Esophagus muscularis mucosa (tissue), 4 donors: ENCODE measurements around the gene UNC45B. TPM values are rescaled to one million over a fixed set of nuclear protein-coding genes. Genes with fewer than 3 reads are reported as not detected.
A peak's percentile ranks its signal among the peaks of the same experiment; 100 is the strongest.

Experiments used
- DNase-seq: peaks from one replicate; pipeline ENCODE4 v3.0.0-alpha.2; 2017; ENCODE audit errors: extremely low spot score
- H3K27ac ChIP-seq, 4 donors: fragments of 200-600 bp; sonication (generic); replicated peaks in 1 of 4; 1 replicate in 3 of 4; 2 replicates in 1 of 4; pipeline ENCODE4 v1.5.1; 2016 to 2019; ENCODE audit warnings: mild to moderate bottlenecking in 1 of 4
- H3K27me3 ChIP-seq, 4 donors: fragments of 200-600 bp; sonication (generic); one replicate each; pipeline versions ENCODE4 v1.5.1 to v1.6.0; 2016 to 2019
- H3K36me3 ChIP-seq, 4 donors: fragments of 200-600 bp; sonication (generic); one replicate each; pipeline ENCODE4 v1.5.1; 2016 to 2019
- H3K4me1 ChIP-seq, 4 donors: fragments of 200-600 bp; sonication (generic); one replicate each; pipeline ENCODE4 v1.5.1; 2016 to 2019
- H3K4me3 ChIP-seq, 4 donors: fragments of 200-600 bp; sonication (generic); 1 replicate in 2 of 4; 2 replicates in 2 of 4; pipeline ENCODE4 v1.5.1; 2016 to 2019; ENCODE audit warnings: mild to moderate bottlenecking in 4 of 4, moderate library complexity in 1 of 4
- H3K9me3 ChIP-seq, 4 donors: fragments of 200-600 bp; sonication (generic); 1 replicate in 3 of 4; 2 replicates in 1 of 4; pipeline ENCODE4 v1.5.1; 2016 to 2019
- EP300 ChIP-seq: sonication (generic); formaldehyde crosslinking; IDR thresholded peaks from one replicate; pipeline ENCODE4 v1.6.1; 2017; ENCODE audit warnings: antibody characterized with exemption
- POLR2A ChIP-seq: fragments of 450-650 bp; IDR thresholded peaks from one replicate; pipeline ENCODE4 v1.6.1; 2017; ENCODE audit warnings: antibody characterized with exemption, moderate library complexity, mild to moderate bottlenecking, low read depth
- POLR2AphosphoS5 ChIP-seq, 2 donors: sonication (generic); formaldehyde crosslinking; IDR thresholded peaks; one replicate each; pipeline ENCODE4 v1.6.1; 2017; ENCODE audit warnings: antibody characterized with exemption in 2 of 2
- WGBS: methylation state at CpG from one replicate; pipeline ENCODE4 v1.1.5; 2018; 5-methylcytosine and 5-hydroxymethylcytosine counted together
- intact Hi-C: fragments of 100-400 bp; cut with DNase I; formaldehyde crosslinking; loops from one replicate; pipeline ENCODE4 v1.15.1; 2023
- total RNA-seq, 4 donors: library from RNA; depleted of rRNA; stranded (reverse); fragments of >200 nt; gene quantifications; one replicate each; pipeline versions ENCODE4 v1.1.0 to v1.2.1, GENCODE V29; 2016
- TF ChIP-seq, protein P1 (sequence below), 3 experiments: fragments of 200-600 bp in 2 of 3; fragments of 450-650 bp in 1 of 3; sonication (generic) in 2 of 3; IDR thresholded peaks; one replicate each; pipeline ENCODE4 v1.5.1; 2017 to 2019; ENCODE audit warnings: antibody characterized with exemption in 3 of 3, mild to moderate bottlenecking in 2 of 3, moderate library complexity in 1 of 3

Gene UNC45B
- total RNA-seq, 4 donors from 2014 or later = under 0.01 to 0.23 (median 0.06) TPM; not detected in 1

DNA sequence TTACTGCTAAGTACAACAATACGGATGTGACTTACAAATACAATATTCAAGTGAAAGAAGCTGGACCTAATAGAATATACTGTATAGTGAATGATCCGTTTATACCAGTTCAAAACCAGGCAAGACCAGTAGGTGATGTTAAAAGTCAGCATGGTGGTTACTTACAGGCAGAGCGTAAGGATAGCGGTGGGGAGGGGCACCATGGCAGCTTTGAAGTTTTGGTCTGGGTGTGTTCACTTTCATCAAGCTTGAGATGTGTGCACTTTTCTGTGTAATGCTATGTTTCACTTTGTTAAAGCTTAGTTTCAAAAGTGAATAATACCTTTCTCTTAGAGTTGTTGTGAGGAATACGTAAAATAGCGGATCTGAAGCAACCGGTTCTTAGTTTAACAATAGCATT is 63.1 kb downstream of the UNC45B start:
- H3K36me3 ChIP-seq = no peaks in the 10 kb centered on the region
- intact Hi-C loops = loop anchor here (10.0 kb wide), 1 partner anchor 56 kb away; no protein-coding TSS in a partner anchor
- 89% methylated on average over 7 of the region's 7 CpGs for WGBS
- H3K9me3 ChIP-seq = no peaks in the 10 kb centered on the region
- peaks cover 0 to 13% (median 0%) of the 10 kb centered on the region in 4 donors for H3K27me3 ChIP-seq
- TF ChIP-seq, protein P1, sequence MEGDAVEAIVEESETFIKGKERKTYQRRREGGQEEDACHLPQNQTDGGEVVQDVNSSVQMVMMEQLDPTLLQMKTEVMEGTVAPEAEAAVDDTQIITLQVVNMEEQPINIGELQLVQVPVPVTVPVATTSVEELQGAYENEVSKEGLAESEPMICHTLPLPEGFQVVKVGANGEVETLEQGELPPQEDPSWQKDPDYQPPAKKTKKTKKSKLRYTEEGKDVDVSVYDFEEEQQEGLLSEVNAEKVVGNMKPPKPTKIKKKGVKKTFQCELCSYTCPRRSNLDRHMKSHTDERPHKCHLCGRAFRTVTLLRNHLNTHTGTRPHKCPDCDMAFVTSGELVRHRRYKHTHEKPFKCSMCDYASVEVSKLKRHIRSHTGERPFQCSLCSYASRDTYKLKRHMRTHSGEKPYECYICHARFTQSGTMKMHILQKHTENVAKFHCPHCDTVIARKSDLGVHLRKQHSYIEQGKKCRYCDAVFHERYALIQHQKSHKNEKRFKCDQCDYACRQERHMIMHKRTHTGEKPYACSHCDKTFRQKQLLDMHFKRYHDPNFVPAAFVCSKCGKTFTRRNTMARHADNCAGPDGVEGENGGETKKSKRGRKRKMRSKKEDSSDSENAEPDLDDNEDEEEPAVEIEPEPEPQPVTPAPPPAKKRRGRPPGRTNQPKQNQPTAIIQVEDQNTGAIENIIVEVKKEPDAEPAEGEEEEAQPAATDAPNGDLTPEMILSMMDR (IDR thresholded peaks at IDR 0.05) = no peak
- TF ChIP-seq POLR2AphosphoS5 (IDR thresholded peaks at IDR 0.05) = no peak
- no peak for TF ChIP-seq EP300
- no peak for TF ChIP-seq POLR2A
- H3K4me3 ChIP-seq = no peak overlapping the region
- DNase-seq = no peak
- H3K4me1 ChIP-seq = peaks cover 0 to 9% (median 3%) of the 10 kb centered on the region in 4 donors
- no peak overlapping the region for H3K27ac ChIP-seq

DNA sequence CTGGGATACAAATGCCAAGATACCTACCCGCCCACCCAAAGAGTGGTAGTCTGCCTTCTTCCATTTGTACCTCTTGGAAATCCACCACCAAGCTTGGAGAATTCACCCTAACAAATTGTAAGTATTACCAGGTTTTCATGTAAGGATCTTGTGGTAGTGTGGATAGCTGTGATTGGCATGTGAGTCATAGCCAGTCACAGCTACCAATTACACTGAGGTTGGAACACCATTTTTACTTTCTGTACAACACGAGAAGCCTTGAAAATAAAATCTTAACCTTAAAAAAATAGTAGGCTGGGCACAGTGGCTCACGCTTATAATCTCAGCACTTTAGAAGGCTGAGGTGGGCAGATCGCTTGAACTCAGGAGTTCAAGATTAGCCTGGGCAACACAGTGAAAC is 65.1 kb downstream of the UNC45B start:
- H3K27me3 ChIP-seq = peaks cover 0 to 3% (median 0%) of the 10 kb centered on the region in 4 donors
- no peak for DNase-seq
- no peaks in the 10 kb centered on the region for H3K9me3 ChIP-seq
- intact Hi-C loops = loop anchor here (10.0 kb wide), 1 partner anchor 58 kb away; no protein-coding TSS in a partner anchor
- H3K4me1 ChIP-seq = peaks cover 0 to 9% (median 3%) of the 10 kb centered on the region in 4 donors
- peak overlapping the region in 1 of 4 donors; percentile 21 for H3K27ac ChIP-seq
- H3K4me3 ChIP-seq = no peak overlapping the region
- TF ChIP-seq POLR2A (no peak), EP300 (no peak), POLR2AphosphoS5 (IDR thresholded peaks at IDR 0.05) (no peak)
- TF ChIP-seq, protein P1 (IDR thresholded peaks at IDR 0.05) = no peak
- 76% methylated on average over 4 of the region's 4 CpGs for WGBS
- H3K36me3 ChIP-seq = no peaks in the 10 kb centered on the region

DNA sequence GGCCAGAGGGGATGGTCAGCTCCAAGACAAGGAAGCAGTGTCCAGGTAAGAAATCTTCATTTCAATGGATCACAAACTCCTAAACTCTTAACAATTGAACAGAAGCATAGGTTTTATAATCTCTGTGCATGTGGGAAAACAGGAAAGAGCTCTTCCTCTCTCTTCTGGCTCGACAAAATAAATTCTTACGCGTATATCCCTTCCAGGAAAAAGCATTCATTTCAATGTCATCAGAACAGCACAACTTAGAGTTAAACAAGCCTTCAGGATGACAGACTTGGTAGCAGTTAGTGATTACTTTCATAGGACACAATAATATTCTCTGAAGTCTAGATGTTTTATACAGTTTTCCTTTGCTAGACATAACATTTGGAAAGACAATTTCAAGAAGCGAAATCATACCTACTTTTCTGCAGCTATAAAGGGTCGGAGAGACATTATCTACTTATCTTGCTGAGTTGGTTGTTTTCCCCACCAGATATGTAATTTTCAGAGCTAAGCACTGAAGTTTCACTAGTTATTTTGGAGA is 65.9 kb downstream of the UNC45B start:
- Histone ChIP-seq H3K9me3 (no peaks in the 10 kb centered on the region), H3K4me1 (peaks cover 0 to 9% (median 3%) of the 10 kb centered on the region in 4 donors), H3K27me3 (peaks cover 0 to 3% (median 0%) of the 10 kb centered on the region in 4 donors), H3K36me3 (no peaks in the 10 kb centered on the region), H3K4me3 (no peak overlapping the region), H3K27ac (peak overlapping the region in 1 of 4 donors; percentile 21)
- DNase-seq = no peak
- intact Hi-C loops = loop anchor here (10.0 kb wide), 1 partner anchor 59 kb away; no protein-coding TSS in a partner anchor
- no peak for TF ChIP-seq POLR2AphosphoS5 (IDR thresholded peaks at IDR 0.05)
- TF ChIP-seq POLR2A = no peak
- no peak for TF ChIP-seq EP300
- TF ChIP-seq, protein P1 (IDR thresholded peaks at IDR 0.05) = no peak
- 73% methylated on average over 5 of the region's 5 CpGs for WGBS

DNA sequence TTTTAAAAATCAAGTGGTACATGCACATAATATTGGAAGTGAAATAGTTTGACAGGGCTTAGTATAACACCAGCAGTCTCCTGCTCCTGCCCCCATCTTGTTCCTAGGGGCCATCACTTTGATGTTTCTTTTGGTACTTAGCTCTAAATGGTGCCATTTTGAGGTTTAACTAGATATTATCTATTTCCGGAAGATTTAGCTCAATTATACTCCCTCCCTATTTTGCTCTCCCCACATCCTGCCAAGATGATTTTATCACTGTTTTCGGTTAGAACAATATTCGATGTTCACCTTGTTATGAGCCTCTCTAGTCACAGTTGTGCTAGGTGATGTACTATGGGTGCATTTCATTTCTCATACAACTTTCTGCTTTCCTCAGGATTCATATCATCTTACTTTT is 66.6 kb downstream of the UNC45B start:
- H3K27ac ChIP-seq = peak overlapping the region in 1 of 4 donors; percentile 31
- no peaks in the 10 kb centered on the region for H3K9me3 ChIP-seq
- peaks cover 0 to 3% (median 0%) of the 10 kb centered on the region in 4 donors for H3K27me3 ChIP-seq
- peaks cover 0 to 9% (median 3%) of the 10 kb centered on the region in 4 donors for H3K4me1 ChIP-seq
- no peak for DNase-seq
- H3K36me3 ChIP-seq = no peaks in the 10 kb centered on the region
- 73% methylated on average over 3 of the region's 3 CpGs for WGBS
- intact Hi-C loops = loop anchor here (10.0 kb wide), 1 partner anchor 59 kb away; no protein-coding TSS in a partner anchor
- H3K4me3 ChIP-seq = no peak overlapping the region
- TF ChIP-seq POLR2AphosphoS5 (IDR thresholded peaks at IDR 0.05) (no peak), EP300 (no peak), POLR2A (no peak)
- TF ChIP-seq, protein P1 (IDR thresholded peaks at IDR 0.05) = no peak
